ENCODE measurements around the gene SAP30BP.
"Not testable (repeated sequence)": the region's sequence is repeated elsewhere in the genome, so short reads cannot be mapped to it uniquely, and the experiment has no call there.

The SAP30BP gene

GRCh38 chr17:75633486-75634375, 33.4 kb upstream of the SAP30BP start:
- no peak for DNase-seq (ENCODE audit: low read depth in 2 of 3, low spot score in 2 of 3)

- no peak for DNase-seq (ENCODE audit: low read depth in 2 of 3, low spot score in 2 of 3)
Observed at GRCh38 chr17:75634376-75634740, 32.8 kb upstream of the SAP30BP start.

- DNase-seq (ENCODE audit: low read depth in 2 of 3, low spot score in 2 of 3), result no peak
Observed at GRCh38 chr17:75634754-75635609, 32.2 kb upstream of the SAP30BP start.

GRCh38 chr17:75635610-75636202, 31.4 kb upstream of the SAP30BP start:
- no peak for DNase-seq (ENCODE audit: low read depth in 2 of 3, low spot score in 2 of 3)

GRCh38 chr17:75636381-75637142, 30.6 kb upstream of the SAP30BP start:
- DNase-seq (ENCODE audit: low read depth in 2 of 3, low spot score in 2 of 3), result no peak

GRCh38 chr17:75637143-75637538, 30.0 kb upstream of the SAP30BP start:
- DNase-seq (ENCODE audit: low read depth in 2 of 3, low spot score in 2 of 3), result no peak

- DNase-seq (ENCODE audit: low read depth in 2 of 3, low spot score in 2 of 3), result no peak
Observed at GRCh38 chr17:75637551-75637950, 29.6 kb upstream of the SAP30BP start.

GRCh38 chr17:75638039-75638438, 29.1 kb upstream of the SAP30BP start:
- DNase-seq (ENCODE audit: low read depth in 2 of 3, low spot score in 2 of 3), result not testable (repeated sequence)

- DNase-seq (ENCODE audit: low read depth in 2 of 3, low spot score in 2 of 3), result no peak
Observed at GRCh38 chr17:75638893-75639292, 28.2 kb upstream of the SAP30BP start.

- DNase-seq (ENCODE audit: low read depth in 2 of 3, low spot score in 2 of 3), result no peak
Observed at GRCh38 chr17:75639327-75639726, 27.8 kb upstream of the SAP30BP start.

- DNase-seq (ENCODE audit: low read depth in 2 of 3, low spot score in 2 of 3), result no peak
Observed at GRCh38 chr17:75639771-75640555, 27.2 kb upstream of the SAP30BP start.

- no peak for DNase-seq (ENCODE audit: low read depth in 2 of 3, low spot score in 2 of 3)
Observed at GRCh38 chr17:75640556-75641119, 26.5 kb upstream of the SAP30BP start.

- DNase-seq (ENCODE audit: low read depth in 2 of 3, low spot score in 2 of 3), result no peak
Observed at GRCh38 chr17:75641343-75641742, 25.8 kb upstream of the SAP30BP start.

GRCh38 chr17:75642182-75642783, 24.9 kb upstream of the SAP30BP start:
- no peak for DNase-seq (ENCODE audit: low read depth in 2 of 3, low spot score in 2 of 3)

GRCh38 chr17:75642784-75643642, 24.1 kb upstream of the SAP30BP start:
- no peak for DNase-seq (ENCODE audit: low read depth in 2 of 3, low spot score in 2 of 3)

- no peak for DNase-seq (ENCODE audit: low read depth in 2 of 3, low spot score in 2 of 3)
Observed at GRCh38 chr17:75643643-75644017, 23.5 kb upstream of the SAP30BP start.

- DNase-seq (ENCODE audit: low read depth in 2 of 3, low spot score in 2 of 3), result no peak
Observed at GRCh38 chr17:75645501-75645888, 21.6 kb upstream of the SAP30BP start.

GRCh38 chr17:75645889-75646637, 21.1 kb upstream of the SAP30BP start:
- DNase-seq (ENCODE audit: low read depth in 2 of 3, low spot score in 2 of 3), result no peak
